COLO668 (cell line): Measurements from ENCODE around the gene ABHD5.
"Not testable (repeated sequence)": the region's sequence is repeated elsewhere in the genome, so short reads cannot be mapped to it uniquely, and the experiment has no call there.

Experiments
- DNase-seq: peaks from one replicate; lab custom pipeline; 2025; ENCODE audit not compliant: unreplicated experiment; lab: John Stamatoyannopoulos, UW

The ABHD5 gene

GRCh38 chr3:43690400-43691119, at the start of gene ABHD5:
TSS of gene ABHD5 (plus strand) at chr3:43690938. CDS start at chr3:43690993, 55 bp downstream.
- peak; percentile 96 for DNase-seq

GRCh38 chr3:43641306-43642114, 49.2 kb upstream of the ABHD5 start:
- DNase-seq = no peak

- DNase-seq = no peak
Observed at GRCh38 chr3:43644443-43644842, 46.3 kb upstream of the ABHD5 start.

GRCh38 chr3:43647331-43648166, 43.2 kb upstream of the ABHD5 start:
- DNase-seq = no peak

GRCh38 chr3:43648957-43649356, 41.8 kb upstream of the ABHD5 start:
- no peak for DNase-seq

GRCh38 chr3:43649365-43649968, 41.3 kb upstream of the ABHD5 start:
- no peak for DNase-seq

GRCh38 chr3:43650345-43650744, 40.4 kb upstream of the ABHD5 start:
- no peak for DNase-seq

GRCh38 chr3:43656390-43656789, 34.3 kb upstream of the ABHD5 start:
- DNase-seq = not testable (repeated sequence)

GRCh38 chr3:43659250-43659880, 31.4 kb upstream of the ABHD5 start:
- DNase-seq = peak; percentile 21

GRCh38 chr3:43661376-43661775, 29.4 kb upstream of the ABHD5 start:
- DNase-seq = not testable (repeated sequence)

GRCh38 chr3:43665011-43665410, 25.7 kb upstream of the ABHD5 start:
- DNase-seq = not testable (repeated sequence)

- no peak for DNase-seq
Observed at GRCh38 chr3:43670635-43671522, 19.9 kb upstream of the ABHD5 start.

- no peak for DNase-seq
Observed at GRCh38 chr3:43674345-43675085, 16.2 kb upstream of the ABHD5 start.

- no peak for DNase-seq
Observed at GRCh38 chr3:43675593-43675992, 15.1 kb upstream of the ABHD5 start.

- no peak for DNase-seq
Observed at GRCh38 chr3:43676441-43676840, 14.3 kb upstream of the ABHD5 start.

- not testable (repeated sequence) for DNase-seq
Observed at GRCh38 chr3:43678375-43678774, 12.4 kb upstream of the ABHD5 start.

- not testable (repeated sequence) for DNase-seq
Observed at GRCh38 chr3:43678887-43679449, 11.8 kb upstream of the ABHD5 start.

GRCh38 chr3:43680857-43681256, 9.9 kb upstream of the ABHD5 start:
- DNase-seq = not testable (repeated sequence)
